Measurements from ENCODE around the gene PSMA7. TPM values are rescaled to one million over a fixed set of nuclear protein-coding genes. Genes with fewer than 3 reads are reported as not detected.

The PSMA7 gene
- total and polyA plus RNA-seq, 9 donors: 105 to 214 (median 168) TPM

DNA sequence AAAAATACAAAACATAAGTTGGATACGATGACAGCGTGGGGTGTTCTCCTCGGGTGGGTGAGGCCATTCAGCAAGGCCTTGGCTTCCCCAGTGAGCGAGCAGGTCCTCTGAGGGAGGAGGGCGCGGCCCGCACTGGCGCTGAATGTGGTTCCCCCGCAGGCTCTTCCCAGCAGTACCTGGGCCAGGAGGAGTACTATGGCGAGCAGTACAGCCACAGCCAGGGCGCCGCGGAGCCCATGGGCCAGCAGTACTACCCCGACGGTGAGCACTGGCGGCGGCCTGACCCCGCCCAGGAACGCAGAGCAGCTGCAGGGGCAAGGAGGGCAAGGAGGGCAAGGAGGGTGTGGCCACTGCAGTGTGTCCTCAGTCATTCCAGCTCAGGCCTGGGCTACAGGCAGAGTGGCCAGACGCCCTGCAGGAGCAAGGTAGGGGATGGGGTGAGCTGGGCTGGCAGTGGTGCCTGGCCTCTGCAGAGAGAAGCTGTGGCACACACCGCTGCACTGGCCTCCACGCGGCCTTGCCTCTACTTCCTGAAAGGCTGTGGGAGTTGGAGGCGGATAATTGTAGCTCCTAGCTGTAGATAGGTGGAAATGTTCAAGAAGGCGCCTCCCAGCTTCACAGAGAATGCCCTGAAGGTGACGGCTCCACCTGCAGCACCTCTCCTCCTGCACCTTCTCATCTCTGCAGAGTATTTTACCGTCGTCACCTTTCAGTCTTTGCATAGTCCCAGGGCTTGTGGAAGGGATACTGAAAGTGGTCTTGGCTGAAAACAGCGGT lies 21.0 kb upstream of the PSMA7 start:
- H3K27me3 ChIP-seq: no peaks in the 10 kb centered on the region
- 91 to 94% (median 92%) methylated on average over 25 to 29 of the region's 29 CpGs for WGBS, 3 donors

DNA sequence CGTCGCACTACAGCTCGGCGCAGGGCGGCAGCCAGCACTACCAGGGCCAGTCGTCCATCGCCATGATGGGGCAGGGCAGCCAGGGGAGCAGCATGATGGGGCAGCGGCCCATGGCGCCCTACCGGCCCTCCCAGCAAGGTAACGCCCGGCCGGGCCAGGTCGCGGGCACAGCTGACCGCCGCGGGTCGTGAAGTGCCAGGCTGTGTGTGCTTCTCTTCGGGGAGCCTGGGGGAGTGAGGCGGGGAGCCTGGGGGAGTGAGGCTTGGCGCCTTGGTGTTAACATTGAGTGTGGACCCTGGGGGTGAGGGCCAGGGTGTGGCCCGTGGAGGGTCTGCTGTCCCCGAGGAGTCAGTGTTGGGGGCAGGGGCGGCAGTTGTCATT lies 20.3 kb upstream of the PSMA7 start:
- no peaks in the 10 kb centered on the region for H3K36me3 ChIP-seq
- WGBS, 3 donors: 94% methylated on average over 25 of the region's 25 CpGs
- H3K27ac ChIP-seq: no peak overlapping the region
- DNase-seq: no peak
- TF ChIP-seq EP300 (IDR thresholded peaks at IDR 0.05) (no peak), POLR2A (IDR thresholded peaks at IDR 0.05) (no peak)
- TF ChIP-seq, protein P1, sequence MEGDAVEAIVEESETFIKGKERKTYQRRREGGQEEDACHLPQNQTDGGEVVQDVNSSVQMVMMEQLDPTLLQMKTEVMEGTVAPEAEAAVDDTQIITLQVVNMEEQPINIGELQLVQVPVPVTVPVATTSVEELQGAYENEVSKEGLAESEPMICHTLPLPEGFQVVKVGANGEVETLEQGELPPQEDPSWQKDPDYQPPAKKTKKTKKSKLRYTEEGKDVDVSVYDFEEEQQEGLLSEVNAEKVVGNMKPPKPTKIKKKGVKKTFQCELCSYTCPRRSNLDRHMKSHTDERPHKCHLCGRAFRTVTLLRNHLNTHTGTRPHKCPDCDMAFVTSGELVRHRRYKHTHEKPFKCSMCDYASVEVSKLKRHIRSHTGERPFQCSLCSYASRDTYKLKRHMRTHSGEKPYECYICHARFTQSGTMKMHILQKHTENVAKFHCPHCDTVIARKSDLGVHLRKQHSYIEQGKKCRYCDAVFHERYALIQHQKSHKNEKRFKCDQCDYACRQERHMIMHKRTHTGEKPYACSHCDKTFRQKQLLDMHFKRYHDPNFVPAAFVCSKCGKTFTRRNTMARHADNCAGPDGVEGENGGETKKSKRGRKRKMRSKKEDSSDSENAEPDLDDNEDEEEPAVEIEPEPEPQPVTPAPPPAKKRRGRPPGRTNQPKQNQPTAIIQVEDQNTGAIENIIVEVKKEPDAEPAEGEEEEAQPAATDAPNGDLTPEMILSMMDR (IDR thresholded peaks at IDR 0.05): no peak
- no peak overlapping the region for H3K4me3 ChIP-seq
- H3K4me1 ChIP-seq (ENCODE audit: insufficient read depth): no peaks in the 10 kb centered on the region
- intact Hi-C loops (cut with DNase I): no loop called here
- H3K9me3 ChIP-seq: no peaks in the 10 kb centered on the region
- no peaks in the 10 kb centered on the region for H3K27me3 ChIP-seq

More for the DNA sequence above, 21.0 kb upstream of the PSMA7 start:
- DNase-seq: no peak
- TF ChIP-seq EP300 (IDR thresholded peaks at IDR 0.05): no peak
- TF ChIP-seq, protein P1 (IDR thresholded peaks at IDR 0.05): no peak
- TF ChIP-seq POLR2A (IDR thresholded peaks at IDR 0.05): no peak
- no peaks in the 10 kb centered on the region for H3K36me3 ChIP-seq
- H3K27ac ChIP-seq: no peak overlapping the region
- H3K9me3 ChIP-seq: no peaks in the 10 kb centered on the region
- intact Hi-C loops (cut with DNase I): no loop called here
- H3K4me3 ChIP-seq: no peak overlapping the region
- no peaks in the 10 kb centered on the region for H3K4me1 ChIP-seq (ENCODE audit: insufficient read depth)

DNA sequence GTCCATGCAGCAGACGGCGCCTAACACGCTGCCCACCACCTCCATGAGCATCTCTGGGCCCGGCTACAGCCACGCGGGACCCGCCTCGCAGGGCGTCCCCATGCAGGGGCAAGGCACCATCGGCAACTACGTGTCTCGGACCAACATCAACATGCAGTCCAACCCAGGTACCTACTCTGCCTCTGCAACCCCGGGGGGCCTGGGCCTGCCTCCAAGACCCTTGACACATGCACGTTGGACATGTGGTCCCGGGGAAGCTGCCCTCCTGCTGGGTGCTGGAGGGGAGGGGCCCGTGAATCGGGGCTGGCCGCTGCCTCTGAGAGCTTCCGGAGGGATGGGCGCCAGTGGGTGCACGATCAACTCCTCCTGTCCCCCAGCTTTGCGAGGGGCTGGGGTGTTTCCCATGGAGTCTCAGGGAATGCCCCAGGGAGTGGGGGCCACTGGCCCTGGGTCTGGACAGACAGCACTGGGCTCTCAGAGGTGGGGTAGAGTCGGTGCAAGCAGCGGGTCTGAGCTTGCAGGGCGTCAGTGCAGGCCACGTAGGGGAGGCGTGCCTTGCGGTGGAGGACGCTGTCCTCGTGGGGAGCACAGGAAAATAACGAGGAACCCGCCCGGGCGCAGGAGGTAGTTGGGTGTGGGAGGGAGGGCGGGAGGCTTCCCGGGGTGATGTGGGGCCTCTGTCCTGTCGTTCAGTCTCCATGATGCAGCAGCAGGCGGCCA lies 19.7 kb upstream of the PSMA7 start:
- Histone ChIP-seq H3K36me3 (no peaks in the 10 kb centered on the region), H3K27me3 (no peaks in the 10 kb centered on the region), H3K9me3 (no peaks in the 10 kb centered on the region), H3K27ac (no peak overlapping the region), H3K4me3 (no peak overlapping the region), H3K4me1 (ENCODE audit: insufficient read depth) (no peaks in the 10 kb centered on the region)
- TF ChIP-seq POLR2A (IDR thresholded peaks at IDR 0.05) (no peak), EP300 (IDR thresholded peaks at IDR 0.05) (no peak)
- TF ChIP-seq, protein P1 (IDR thresholded peaks at IDR 0.05): no peak
- WGBS, 3 donors: 89 to 92% (median 92%) methylated on average over 38 of the region's 38 CpGs
- intact Hi-C loops (cut with DNase I): no loop called here
- no peak for DNase-seq

DNA sequence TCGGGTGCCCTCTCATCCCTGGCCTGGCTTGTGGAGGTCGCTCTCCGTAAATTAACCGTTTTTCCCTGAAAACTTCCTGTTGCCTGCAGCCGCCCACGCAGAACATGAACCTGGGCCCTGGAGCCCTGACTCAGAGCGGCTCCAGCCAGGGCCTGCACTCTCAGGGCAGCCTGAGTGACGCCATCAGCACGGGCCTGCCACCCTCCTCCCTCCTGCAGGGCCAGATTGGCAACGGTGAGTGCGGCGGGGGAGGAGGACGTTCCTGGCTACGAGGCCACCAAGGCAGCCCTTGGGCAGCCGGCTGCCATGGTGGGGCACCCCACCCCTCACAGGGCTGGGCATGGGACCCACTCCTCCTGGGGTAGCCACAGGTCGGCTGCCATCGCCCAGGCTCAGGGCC lies 18.2 kb upstream of the PSMA7 start:
- Histone ChIP-seq H3K27ac (no peak overlapping the region), H3K4me3 (no peak overlapping the region), H3K36me3 (no peaks in the 10 kb centered on the region), H3K9me3 (no peaks in the 10 kb centered on the region), H3K4me1 (ENCODE audit: insufficient read depth) (peaks cover 5% of the 10 kb centered on the region), H3K27me3 (no peaks in the 10 kb centered on the region)
- no peak for DNase-seq
- WGBS, 3 donors: 70 to 80% (median 74%) methylated on average over 17 of the region's 17 CpGs
- TF ChIP-seq, protein P1 (IDR thresholded peaks at IDR 0.05): no peak
- TF ChIP-seq EP300 (IDR thresholded peaks at IDR 0.05): no peak
- TF ChIP-seq POLR2A (IDR thresholded peaks at IDR 0.05): no peak
- intact Hi-C loops (cut with DNase I): no loop called here

Data from ovary (tissue), 9 donors.